HEK293 (cell line): ENCODE results near the gene GREM2.

Experiments used
- CTCF ChIP-seq: fragments of 450-650 bp; formaldehyde crosslinking; IDR thresholded peaks from 2 replicates; pipeline ENCODE4 v1.5.1; 2016; ENCODE audit warnings: missing biosample characterization, missing genetic modification characterization
- SETDB1 ChIP-seq: IDR thresholded peaks from one replicate; pipeline ENCODE4 v1.6.1; 2017; ENCODE audit warnings: mild to moderate bottlenecking, low read length, moderate library complexity, mixed read lengths; ENCODE audit not compliant: insufficient read length
- ZNF423 ChIP-seq: fragments of 450-650 bp; formaldehyde crosslinking; IDR thresholded peaks from 2 replicates; pipeline ENCODE4 v1.5.1; 2016; ENCODE audit warnings: missing biosample characterization, missing genetic modification characterization
- ZNF521 ChIP-seq: fragments of 450-650 bp; formaldehyde crosslinking; IDR thresholded peaks from 2 replicates; pipeline ENCODE4 v1.5.1; 2017; ENCODE audit warnings: missing biosample characterization, mild to moderate bottlenecking, missing genetic modification characterization
- ZNF580 ChIP-seq: fragments of 450-650 bp; formaldehyde crosslinking; IDR thresholded peaks from 2 replicates; pipeline ENCODE4 v1.5.1; 2016; ENCODE audit warnings: missing biosample characterization, missing genetic modification characterization

GRCh38 chr1:240464099-240464498 lies 147.9 kb downstream of the GREM2 start:
- TF ChIP-seq ZNF580 (tag by site-specific recombination) (no peak), ZNF521 (no peak), SETDB1 (no peak), CTCF (tag by site-specific recombination) (no peak), ZNF423 (no peak)
